Stimulated activated CD8-positive, alpha-beta memory T cell treated with anti-CD3 and anti-CD28 coated beads, Interleukin-7, amount 100 ng/mL, for 48 hours (primary cell): ENCODE measurements around the gene SAP30BP.

Experiments
- DNase-seq, 2 donors: peaks; one replicate each; pipeline ENCODE4 v3.0.0-alpha.2; 2020; ENCODE audit warnings: low read depth in 1 of 2; ENCODE audit errors: extremely low read depth in 1 of 2

The SAP30BP gene

GRCh38 chr17:75706042-75706728 lies 39.0 kb downstream of the SAP30BP start:
- no peak for DNase-seq

GRCh38 chr17:75707079-75707571 lies 40.0 kb downstream of the SAP30BP start:
- DNase-seq, result no peak

- no peak for DNase-seq
Measured at GRCh38 chr17:75712446-75712845, 45.3 kb downstream of the SAP30BP start.

GRCh38 chr17:75719732-75720131 lies 52.6 kb downstream of the SAP30BP start:
- no peak for DNase-seq

GRCh38 chr17:75720656-75721462 lies 53.7 kb downstream of the SAP30BP start, which contains the start of gene ITGB4:
TSS of gene ITGB4 (plus strand) at chr17:75721459. CDS start at chr17:75724704, 3,245 bp downstream.
- DNase-seq, result peak; percentile 17 to 22

GRCh38 chr17:75721463-75722011 lies 54.4 kb downstream of the SAP30BP start:
- no peak for DNase-seq

- no peak for DNase-seq
Measured at GRCh38 chr17:75722076-75722475, 54.9 kb downstream of the SAP30BP start.

GRCh38 chr17:75722542-75723095 lies 55.5 kb downstream of the SAP30BP start:
- no peak for DNase-seq

- no peak for DNase-seq
Measured at GRCh38 chr17:75723171-75723930, 56.2 kb downstream of the SAP30BP start.

GRCh38 chr17:75724016-75725003 lies 57.2 kb downstream of the SAP30BP start:
- DNase-seq, result no peak

- no peak for DNase-seq
Measured at GRCh38 chr17:75725504-75725903, 58.4 kb downstream of the SAP30BP start.

- DNase-seq, result no peak
Measured at GRCh38 chr17:75727391-75727790, 60.3 kb downstream of the SAP30BP start.

- DNase-seq, result no peak
Measured at GRCh38 chr17:75729351-75729750, 62.2 kb downstream of the SAP30BP start.

GRCh38 chr17:75730065-75730464 lies 62.9 kb downstream of the SAP30BP start:
- no peak for DNase-seq

- DNase-seq, result no peak
Measured at GRCh38 chr17:75731086-75731715, 64.1 kb downstream of the SAP30BP start.

GRCh38 chr17:75731716-75732498 lies 64.8 kb downstream of the SAP30BP start:
- DNase-seq, result no peak

GRCh38 chr17:75733471-75733870 lies 66.3 kb downstream of the SAP30BP start:
- no peak for DNase-seq

GRCh38 chr17:75734674-75735294 lies 67.6 kb downstream of the SAP30BP start:
- no peak for DNase-seq
